ENCODE measurements around the gene SS18.

Gene SS18

DNA sequence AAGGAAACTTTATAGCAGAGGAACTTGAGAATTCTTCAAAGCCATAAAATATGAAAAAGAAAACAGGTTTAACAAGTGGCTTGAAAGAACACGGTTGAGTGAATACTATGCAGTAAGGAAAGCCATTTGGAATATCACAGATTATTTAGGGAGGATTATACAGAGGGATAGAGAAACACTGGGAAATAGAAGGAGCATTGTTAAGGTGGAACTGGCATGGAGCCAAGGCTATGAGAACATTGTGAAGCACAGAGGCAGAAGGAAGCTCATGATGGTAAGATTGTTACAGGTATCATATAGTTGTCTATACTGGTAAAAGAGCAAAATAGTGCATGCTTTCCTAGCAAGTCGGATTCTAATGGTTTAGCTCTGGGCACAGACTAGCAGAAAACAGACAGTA lies 87.1 kb downstream of the SS18 start:
- no peaks in the 10 kb centered on the region for H3K9me3 Mint-ChIP-seq
- H3K27ac Mint-ChIP-seq: no peak overlapping the region
- no peaks in the 10 kb centered on the region for H3K36me3 Mint-ChIP-seq (ENCODE audit: low read depth)
- no peak overlapping the region for H3K4me3 Mint-ChIP-seq
- H3K4me1 Mint-ChIP-seq (ENCODE audit: low read depth): no peaks in the 10 kb centered on the region
- no peaks in the 10 kb centered on the region for H3K27me3 Mint-ChIP-seq (ENCODE audit: low read depth)

DNA sequence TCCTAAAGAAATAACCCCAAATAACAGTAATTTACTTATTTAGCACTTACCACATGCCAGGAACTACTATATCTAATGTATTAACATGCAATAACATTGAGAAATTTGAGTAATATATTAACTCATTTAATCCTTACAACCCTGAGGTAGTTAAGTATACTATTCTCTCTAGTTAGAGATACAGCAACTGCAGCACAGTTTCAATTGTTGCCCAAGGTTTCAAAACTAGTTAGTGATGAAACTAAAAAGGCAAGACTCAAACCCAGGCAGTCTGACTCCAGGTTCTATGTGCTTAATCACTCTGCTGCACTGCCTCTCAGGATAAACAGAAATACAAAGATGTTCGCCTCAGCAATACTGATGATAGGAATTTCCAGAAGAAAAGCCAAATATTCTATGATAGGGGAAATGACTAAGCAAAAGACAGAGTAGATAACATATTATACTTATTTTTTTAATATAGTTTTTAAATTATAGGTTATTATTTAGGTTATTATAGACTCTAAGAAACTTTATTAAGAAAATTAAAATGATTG lies 88.0 kb downstream of the SS18 start:
- H3K4me1 Mint-ChIP-seq (ENCODE audit: low read depth): no peaks in the 10 kb centered on the region
- no peaks in the 10 kb centered on the region for H3K9me3 Mint-ChIP-seq
- H3K27ac Mint-ChIP-seq: no peak overlapping the region
- H3K27me3 Mint-ChIP-seq (ENCODE audit: low read depth): no peaks in the 10 kb centered on the region
- no peaks in the 10 kb centered on the region for H3K36me3 Mint-ChIP-seq (ENCODE audit: low read depth)
- H3K4me3 Mint-ChIP-seq: no peak overlapping the region

DNA sequence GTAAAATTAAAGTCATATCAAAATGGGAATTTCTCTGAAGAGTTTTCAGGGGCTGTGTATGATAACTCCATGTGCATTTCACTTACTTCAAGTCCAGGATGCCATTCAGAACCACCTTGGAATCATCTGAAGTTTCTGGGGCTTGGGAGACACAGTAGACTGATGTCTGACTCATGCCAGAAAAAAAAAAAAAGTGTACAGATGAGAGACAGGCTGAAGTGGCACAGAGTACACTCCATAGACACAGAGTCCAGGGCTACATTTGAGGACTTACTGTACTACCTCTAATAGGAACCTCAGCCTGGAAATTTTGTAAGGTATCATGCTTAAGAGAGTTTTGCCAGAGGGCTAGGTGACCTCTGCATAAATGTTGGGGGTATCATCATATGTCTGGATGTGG lies 92.0 kb downstream of the SS18 start:
- Mint-ChIP-seq H3K4me3 (no peak overlapping the region), H3K9me3 (no peaks in the 10 kb centered on the region), H3K27me3 (ENCODE audit: low read depth) (peaks cover 8% of the 10 kb centered on the region), H3K4me1 (ENCODE audit: low read depth) (no peaks in the 10 kb centered on the region), H3K27ac (no peak overlapping the region), H3K36me3 (ENCODE audit: low read depth) (no peaks in the 10 kb centered on the region)

DNA sequence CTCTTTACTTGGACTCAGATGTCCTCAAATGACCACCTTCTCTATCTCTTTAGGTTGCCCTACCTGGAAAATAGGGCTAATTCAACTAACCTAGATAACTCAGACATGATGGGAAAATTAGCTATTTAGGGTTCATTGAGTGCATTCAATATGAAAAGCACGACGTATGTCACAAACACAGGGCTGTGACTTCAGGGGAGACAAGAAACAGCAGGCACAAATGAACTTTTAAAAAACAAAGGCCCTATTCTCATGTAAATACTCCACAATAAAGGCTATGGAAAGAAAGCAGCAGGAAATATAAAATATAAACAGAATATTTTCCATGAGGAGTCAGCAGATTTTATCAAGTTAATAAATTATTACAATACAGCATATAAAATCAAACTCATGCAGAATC lies 97.8 kb downstream of the SS18 start:
- Mint-ChIP-seq H3K4me3 (no peak overlapping the region), H3K27me3 (ENCODE audit: low read depth) (peaks cover 11% of the 10 kb centered on the region), H3K36me3 (ENCODE audit: low read depth) (no peaks in the 10 kb centered on the region), H3K4me1 (ENCODE audit: low read depth) (no peaks in the 10 kb centered on the region), H3K9me3 (no peaks in the 10 kb centered on the region), H3K27ac (no peak overlapping the region)

DNA sequence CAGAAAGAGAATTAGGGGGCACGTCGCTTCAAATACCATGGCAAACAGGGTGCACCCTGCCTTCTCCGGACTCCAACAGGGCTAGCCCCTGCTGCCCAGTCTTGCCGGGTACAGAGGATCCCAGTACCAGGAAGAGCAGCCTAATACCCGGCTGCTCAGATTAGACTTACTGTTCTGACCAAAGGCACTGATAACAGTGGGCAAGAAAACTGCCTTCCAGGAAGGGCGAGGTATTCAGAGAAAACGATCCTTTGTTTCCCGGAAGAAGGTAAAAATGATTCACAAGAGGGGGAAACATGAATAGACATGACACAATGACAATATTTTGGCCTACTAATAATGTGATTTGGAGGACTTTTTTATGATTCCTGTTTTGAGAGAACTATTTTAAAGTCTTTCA lies 99.9 kb downstream of the SS18 start:
- no peaks in the 10 kb centered on the region for H3K4me1 Mint-ChIP-seq (ENCODE audit: low read depth)
- H3K9me3 Mint-ChIP-seq: no peaks in the 10 kb centered on the region
- no peak overlapping the region for H3K27ac Mint-ChIP-seq
- no peaks in the 10 kb centered on the region for H3K36me3 Mint-ChIP-seq (ENCODE audit: low read depth)
- H3K27me3 Mint-ChIP-seq (ENCODE audit: low read depth): peaks cover 3% of the 10 kb centered on the region
- no peak overlapping the region for H3K4me3 Mint-ChIP-seq

DNA sequence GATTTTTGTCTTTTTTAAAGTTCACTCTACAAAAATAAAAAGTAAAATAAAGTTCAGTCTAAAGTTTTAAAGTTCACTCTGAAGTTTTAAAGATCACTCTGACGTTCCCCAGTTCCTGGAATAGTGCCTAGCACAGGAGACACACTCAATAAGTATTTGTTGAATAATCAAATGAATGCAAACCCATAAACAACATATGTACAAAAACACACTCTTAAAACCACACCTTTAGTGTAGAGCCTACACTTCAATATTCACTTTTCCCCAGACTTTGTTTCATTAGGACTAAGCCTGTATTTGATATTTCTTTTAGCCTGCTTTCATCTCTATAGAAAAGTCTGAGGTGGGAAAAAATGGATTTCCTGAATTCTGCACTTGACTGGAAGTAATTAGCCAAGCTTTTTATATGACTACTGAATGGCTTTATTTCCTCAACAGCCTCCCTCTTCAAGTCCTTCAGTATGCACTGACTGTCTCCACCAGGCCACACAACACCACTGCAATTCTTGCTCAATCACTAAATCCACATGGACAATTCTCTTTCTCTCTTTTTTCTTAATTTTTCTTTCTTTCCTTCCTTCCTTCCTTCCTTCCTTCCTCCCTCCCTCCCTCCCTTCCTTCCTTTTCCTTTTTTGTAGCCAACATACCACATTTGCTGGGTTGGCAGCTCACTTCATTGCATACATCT lies 104.6 kb downstream of the SS18 start:
- H3K9me3 Mint-ChIP-seq: no peaks in the 10 kb centered on the region
- no peaks in the 10 kb centered on the region for H3K4me1 Mint-ChIP-seq (ENCODE audit: low read depth)
- no peak overlapping the region for H3K4me3 Mint-ChIP-seq
- H3K27me3 Mint-ChIP-seq (ENCODE audit: low read depth): no peaks in the 10 kb centered on the region
- no peak overlapping the region for H3K27ac Mint-ChIP-seq
- H3K36me3 Mint-ChIP-seq (ENCODE audit: low read depth): no peaks in the 10 kb centered on the region

DNA sequence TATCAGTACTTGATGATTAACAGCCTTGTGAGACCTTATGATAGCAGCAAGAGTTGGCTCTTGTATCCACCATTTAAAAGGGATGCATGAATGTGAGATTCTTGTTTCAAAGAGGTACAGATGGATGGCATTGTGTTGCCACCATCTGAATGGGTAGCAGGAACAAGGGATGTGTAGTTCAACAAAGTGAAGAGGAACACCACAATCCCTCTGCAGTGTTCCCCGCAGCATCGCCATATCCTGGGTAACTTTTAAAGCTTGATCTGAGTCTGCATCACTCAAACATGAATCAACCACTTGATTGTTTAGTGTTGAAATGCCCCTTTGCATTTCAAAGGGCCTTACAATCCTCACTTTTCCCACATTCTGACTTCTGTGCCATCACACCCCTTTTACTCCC lies 106.7 kb downstream of the SS18 start:
- no peaks in the 10 kb centered on the region for H3K27me3 Mint-ChIP-seq (ENCODE audit: low read depth)
- no peaks in the 10 kb centered on the region for H3K4me1 Mint-ChIP-seq (ENCODE audit: low read depth)
- no peak overlapping the region for H3K27ac Mint-ChIP-seq
- H3K9me3 Mint-ChIP-seq: no peaks in the 10 kb centered on the region
- H3K36me3 Mint-ChIP-seq (ENCODE audit: low read depth): no peaks in the 10 kb centered on the region
- H3K4me3 Mint-ChIP-seq: no peak overlapping the region

DNA sequence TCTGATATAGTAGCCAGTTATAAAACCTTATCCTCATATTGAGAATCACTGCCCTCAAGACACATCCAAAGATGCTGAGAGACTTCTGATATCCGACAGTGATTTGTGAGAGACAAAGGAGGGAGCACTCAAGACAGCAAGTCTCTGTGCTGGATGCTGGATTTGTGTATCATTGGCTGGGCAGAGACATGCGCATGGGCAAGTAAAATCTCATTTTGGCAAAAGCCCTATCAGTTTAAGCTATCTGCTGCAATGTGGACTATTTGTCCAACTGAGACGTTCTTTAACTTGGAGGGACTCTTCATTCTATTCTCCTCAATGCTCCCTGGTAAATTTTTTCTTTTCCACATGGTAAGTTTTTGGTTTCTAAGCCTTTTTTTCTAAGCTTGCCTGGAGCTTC lies 107.5 kb downstream of the SS18 start:
- no peaks in the 10 kb centered on the region for H3K4me1 Mint-ChIP-seq (ENCODE audit: low read depth)
- H3K36me3 Mint-ChIP-seq (ENCODE audit: low read depth): no peaks in the 10 kb centered on the region
- H3K4me3 Mint-ChIP-seq: no peak overlapping the region
- no peak overlapping the region for H3K27ac Mint-ChIP-seq
- no peaks in the 10 kb centered on the region for H3K9me3 Mint-ChIP-seq
- no peaks in the 10 kb centered on the region for H3K27me3 Mint-ChIP-seq (ENCODE audit: low read depth)

DNA sequence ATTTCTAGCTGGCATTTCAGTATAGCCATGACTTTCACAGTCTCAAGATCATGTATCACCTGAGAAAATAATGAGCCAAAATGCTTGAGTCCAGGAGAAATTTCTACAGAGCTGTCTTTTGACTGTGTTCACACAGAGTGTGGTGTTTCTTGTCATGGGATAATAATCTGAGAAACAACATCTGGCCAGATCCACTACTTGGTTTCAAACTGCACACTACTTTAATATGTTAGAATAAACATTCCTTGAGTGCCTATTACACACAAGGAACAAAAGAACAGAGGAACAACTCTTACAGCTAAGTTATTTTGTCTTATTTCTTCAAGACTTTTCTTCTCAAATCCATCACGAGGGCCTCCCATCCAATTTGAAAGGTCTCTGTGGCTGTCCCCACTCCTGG lies 108.3 kb downstream of the SS18 start:
- no peaks in the 10 kb centered on the region for H3K36me3 Mint-ChIP-seq (ENCODE audit: low read depth)
- no peaks in the 10 kb centered on the region for H3K27me3 Mint-ChIP-seq (ENCODE audit: low read depth)
- H3K27ac Mint-ChIP-seq: no peak overlapping the region

DNA sequence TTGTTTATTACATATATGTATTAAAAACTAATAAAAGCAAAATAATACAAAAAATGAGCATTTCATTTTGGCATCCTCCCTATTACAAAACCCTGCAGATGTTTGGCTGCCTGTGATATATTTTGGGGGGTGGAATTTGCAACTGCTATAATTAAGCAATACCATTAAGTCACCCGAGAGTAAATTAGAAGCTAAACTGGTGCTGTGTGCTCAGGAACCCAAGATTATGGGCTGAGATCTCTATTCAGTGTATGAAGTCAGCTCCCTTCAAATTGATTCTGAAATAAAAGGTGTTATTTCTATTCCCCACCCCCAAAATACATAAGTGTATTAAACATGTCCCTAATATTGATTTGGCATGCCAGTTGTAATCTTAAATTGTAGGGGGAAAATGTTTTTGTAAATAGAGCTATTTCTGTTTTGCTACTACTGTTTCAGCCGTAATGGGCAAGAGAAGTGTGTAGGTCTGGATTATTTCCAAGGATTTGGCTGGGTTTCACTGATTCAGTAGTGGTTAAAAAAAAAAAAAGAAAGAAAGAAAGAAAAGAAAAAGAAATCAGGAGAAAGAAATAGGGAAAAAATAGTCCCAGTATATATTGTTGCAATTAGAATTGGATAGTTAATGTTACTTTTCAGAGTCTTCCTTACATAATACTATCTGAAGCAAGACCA lies 110.9 kb downstream of the SS18 start:
- Mint-ChIP-seq H3K27me3 (ENCODE audit: low read depth) (no peaks in the 10 kb centered on the region), H3K9me3 (no peaks in the 10 kb centered on the region), H3K4me1 (ENCODE audit: low read depth) (no peaks in the 10 kb centered on the region), H3K4me3 (no peak overlapping the region), H3K27ac (no peak overlapping the region), H3K36me3 (ENCODE audit: low read depth) (no peaks in the 10 kb centered on the region)

More for the DNA sequence above, 108.3 kb downstream of the SS18 start:
- H3K4me3 Mint-ChIP-seq: no peak overlapping the region
- H3K4me1 Mint-ChIP-seq (ENCODE audit: low read depth): no peaks in the 10 kb centered on the region
- H3K9me3 Mint-ChIP-seq: no peaks in the 10 kb centered on the region

DNA sequence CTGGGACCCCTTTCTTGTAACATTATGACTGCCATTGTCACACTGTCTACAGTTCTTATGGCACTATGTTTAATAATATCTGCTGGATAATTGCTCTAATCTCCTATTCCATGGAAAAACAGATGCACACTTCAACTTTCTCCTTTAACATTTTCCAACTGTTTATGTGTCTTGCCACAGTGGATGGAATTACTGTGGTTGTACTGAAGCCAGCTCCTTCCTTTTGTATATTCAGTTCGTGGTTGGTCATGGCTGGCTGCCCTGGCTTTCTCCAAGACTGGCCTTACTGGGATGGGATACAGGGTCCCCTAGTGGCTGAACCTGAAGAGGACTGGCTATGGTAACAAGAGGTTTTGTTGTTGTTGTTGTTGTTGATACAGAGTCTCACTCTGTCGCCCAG lies 113.9 kb downstream of the SS18 start:
- no peaks in the 10 kb centered on the region for H3K27me3 Mint-ChIP-seq (ENCODE audit: low read depth)
- H3K4me1 Mint-ChIP-seq (ENCODE audit: low read depth): no peaks in the 10 kb centered on the region
- no peak overlapping the region for H3K4me3 Mint-ChIP-seq
- H3K27ac Mint-ChIP-seq: no peak overlapping the region
- H3K36me3 Mint-ChIP-seq (ENCODE audit: low read depth): no peaks in the 10 kb centered on the region
- no peaks in the 10 kb centered on the region for H3K9me3 Mint-ChIP-seq

DNA sequence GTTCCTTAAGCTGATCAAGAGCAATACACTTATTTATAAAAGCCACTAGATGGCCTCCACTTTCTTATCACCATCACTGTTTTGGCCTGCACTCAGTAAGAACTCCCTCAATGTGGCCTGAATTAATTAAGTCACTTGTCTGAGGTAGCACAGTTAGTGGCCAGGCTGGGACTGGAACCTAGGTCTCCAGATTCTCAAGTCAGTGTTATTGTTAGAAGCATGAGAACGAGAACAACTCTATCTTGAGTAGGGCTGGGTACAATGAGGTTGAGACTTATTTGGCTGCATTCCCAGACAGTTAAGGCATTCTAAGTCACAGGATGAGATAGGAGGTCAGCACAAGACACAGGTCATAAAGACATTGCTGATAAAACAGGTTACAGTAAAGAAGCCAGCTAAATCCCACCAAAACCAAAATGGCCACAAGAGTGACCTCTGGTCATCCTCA lies 115.8 kb downstream of the SS18 start:
- Mint-ChIP-seq H3K9me3 (no peaks in the 10 kb centered on the region), H3K36me3 (ENCODE audit: low read depth) (no peaks in the 10 kb centered on the region), H3K4me3 (no peak overlapping the region), H3K27ac (no peak overlapping the region), H3K4me1 (ENCODE audit: low read depth) (no peaks in the 10 kb centered on the region), H3K27me3 (ENCODE audit: low read depth) (peaks cover 3% of the 10 kb centered on the region)
